DND-41 (cell line): ENCODE results near the gene RPS4Y1.

ENCODE experiments used
- ATAC-seq: fragments of 200-7000 bp; cut with Tn5 transposase; 3 replicates; pipeline ENCODE4 v1.9.1; 2021; ENCODE audit warnings: low read depth; ENCODE audit not compliant: insufficient read depth
- DNase-seq: peaks from one replicate; pipeline ENCODE4 v3.0.0-alpha.2; 2020
- H2AFZ ChIP-seq: 2 replicates; pipeline ENCODE4 v1.6.0; 2012; ENCODE audit warnings: low read depth, low read length
- H3K27ac ChIP-seq: 2 replicates; pipeline ENCODE4 v1.5.1; 2012; ENCODE audit warnings: low read length, inconsistent platforms
- H3K27me3 ChIP-seq: fragments of 200-600 bp; sonication (generic); 2 replicates; pipeline ENCODE4 v1.6.0; 2012; ENCODE audit warnings: low read length, mild to moderate bottlenecking, inconsistent platforms; ENCODE audit not compliant: insufficient read depth, poor library complexity
- H3K36me3 ChIP-seq: 2 replicates; pipeline ENCODE4 v1.5.1; 2012; ENCODE audit warnings: low read length, inconsistent platforms; ENCODE audit not compliant: insufficient read depth
- H3K4me1 ChIP-seq: 2 replicates; pipeline ENCODE4 v1.5.1; 2012; ENCODE audit warnings: mild to moderate bottlenecking, low read length; ENCODE audit not compliant: insufficient read depth
- H3K4me2 ChIP-seq: 2 replicates; pipeline ENCODE4 v1.6.0; 2012; ENCODE audit warnings: mild to moderate bottlenecking, moderate library complexity, low read length, inconsistent platforms; ENCODE audit not compliant: insufficient read depth
- H3K4me3 ChIP-seq, 2 experiments: fragments of 200-600 bp in 1 of 2; shearing (Covaris generic) in 1 of 2; 2 replicates each; pipeline ENCODE4 v1.5.1; 2012 to 2016; ENCODE audit warnings: inconsistent platforms in 2 of 2, low read length in 2 of 2, mild to moderate bottlenecking in 2 of 2, low read depth in 1 of 2, moderate library complexity in 1 of 2
- H3K79me2 ChIP-seq: 2 replicates; pipeline ENCODE4 v1.6.0; 2012; ENCODE audit warnings: low read length, inconsistent platforms; ENCODE audit not compliant: insufficient read depth
- H3K9ac ChIP-seq: 2 replicates; pipeline ENCODE4 v1.6.0; 2012; ENCODE audit warnings: low read depth, mild to moderate bottlenecking, inconsistent platforms, low read length, moderate library complexity
- H3K9me3 ChIP-seq: 2 replicates; pipeline ENCODE4 v1.5.1; 2012; ENCODE audit warnings: low read length, moderate library complexity, mild to moderate bottlenecking, inconsistent platforms; ENCODE audit not compliant: insufficient read depth, severe bottlenecking
- H4K20me1 ChIP-seq: 2 replicates; pipeline ENCODE4 v1.6.0; 2012; ENCODE audit warnings: low read length; ENCODE audit not compliant: insufficient read depth
- CTCF ChIP-seq: IDR thresholded peaks from 2 replicates; pipeline ENCODE4 v1.5.1; 2012; ENCODE audit warnings: borderline replicate concordance, low read length, moderate library complexity, mild to moderate bottlenecking; ENCODE audit not compliant: poor library complexity, severe bottlenecking; ENCODE audit errors: extremely low read depth
- EZH2 ChIP-seq: IDR thresholded peaks from 3 replicates; pipeline ENCODE4 v1.6.1; 2012; ENCODE audit warnings: borderline replicate concordance, low read depth, mild to moderate bottlenecking, moderate library complexity, low read length, inconsistent platforms; ENCODE audit not compliant: severe bottlenecking

RPS4Y1 gene

GRCh38 chrY:2854145-2854774, 12.9 kb downstream of the RPS4Y1 start:
- no peak overlapping the region for H2AFZ ChIP-seq
- H3K79me2 ChIP-seq, result peaks cover 96% of the 10 kb centered on the region
- no peak overlapping the region for H3K27ac ChIP-seq
- no peak for DNase-seq
- H3K27me3 ChIP-seq, result no peaks in the 10 kb centered on the region
- H3K4me3 ChIP-seq, result no peak overlapping the region
- TF ChIP-seq CTCF (no peak), EZH2 (no peak)
- H4K20me1 ChIP-seq, result peaks cover 30% of the 10 kb centered on the region; the same call in 1 of the 2 replicates
- no peak overlapping the region; the same call in 1 of the 2 replicates for H3K4me2 ChIP-seq
- H3K4me1 ChIP-seq, result peaks cover 27% of the 10 kb centered on the region; the same call in 1 of the 2 replicates
- no peaks in the 10 kb centered on the region for H3K9me3 ChIP-seq
- ATAC-seq, result no peak
- no peak overlapping the region for H3K9ac ChIP-seq
- peaks cover 90% of the 10 kb centered on the region for H3K36me3 ChIP-seq

- Histone ChIP-seq H3K27ac (no peak overlapping the region), H2AFZ (no peak overlapping the region), H3K27me3 (no peaks in the 10 kb centered on the region), H3K9me3 (no peaks in the 10 kb centered on the region), H3K79me2 (peaks cover 99% of the 10 kb centered on the region), H3K9ac (no peak overlapping the region), H3K36me3 (peaks cover 93% of the 10 kb centered on the region), H4K20me1 (peaks cover 9% of the 10 kb centered on the region; the same call in 1 of the 2 replicates), H3K4me1 (peaks cover 16% of the 10 kb centered on the region; the same call in 1 of the 2 replicates), H3K4me2 (no peak overlapping the region), H3K4me3 (no peak overlapping the region)
- DNase-seq (no peak), ATAC-seq (no peak)
- TF ChIP-seq CTCF, result no peak
- TF ChIP-seq EZH2, result no peak
These were observed 15.7 kb downstream of the RPS4Y1 start for GRCh38 chrY:2857068-2857467.

DNA sequence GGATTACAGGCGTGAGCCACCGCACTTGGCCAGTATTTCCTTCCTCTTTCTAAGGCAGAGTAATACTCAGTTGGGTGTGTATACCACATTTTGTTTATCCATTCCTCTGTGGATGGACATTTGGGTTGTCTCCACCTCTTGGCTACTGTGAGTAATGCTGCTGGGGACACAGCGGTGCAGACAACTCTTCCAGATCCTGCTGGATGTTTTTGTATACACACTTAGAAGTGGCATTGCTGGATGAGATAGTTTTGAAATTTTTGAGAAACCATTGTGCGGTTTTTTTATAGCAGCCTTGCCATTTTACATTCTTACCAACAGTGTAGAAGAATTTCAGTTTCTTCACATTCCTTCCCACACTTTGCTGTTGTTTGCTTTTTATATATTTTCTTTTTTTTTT, 16.3 kb downstream of the RPS4Y1 start:
- Histone ChIP-seq H3K27me3 (no peaks in the 10 kb centered on the region), H3K79me2 (peaks cover 99% of the 10 kb centered on the region), H3K4me1 (peaks cover 16% of the 10 kb centered on the region; the same call in 1 of the 2 replicates), H3K9ac (no peak overlapping the region), H3K4me2 (no peak overlapping the region), H3K27ac (no peak overlapping the region), H3K36me3 (peaks cover 93% of the 10 kb centered on the region), H3K9me3 (no peaks in the 10 kb centered on the region), H4K20me1 (peaks cover 3% of the 10 kb centered on the region; the same call in 1 of the 2 replicates), H3K4me3 (no peak overlapping the region), H2AFZ (no peak overlapping the region)
- no peak for DNase-seq
- peak; percentile 39 for TF ChIP-seq CTCF
- TF ChIP-seq EZH2, result no peak
- ATAC-seq, result 0 out of 3 replicates have a peak, but pooled peaks have one; percentile 22
